ENCODE measurements around the gene ARHGEF17. TPM values are rescaled to one million over a fixed set of nuclear protein-coding genes. Genes with fewer than 3 reads are reported as not detected.

The ARHGEF17 gene
- polyA plus RNA-seq, 4 donors: 0.67 to 54.8 (median 6.5) TPM

- FAIRE-seq (no peak), DNase-seq (no peak)
- 37 to 82% (median 76%) methylated on average over 1 of the region's 1 CpG for WGBS, 3 donors
- H3K4me3 ChIP-seq (ENCODE audit: low read depth in 1 of 3, low read length in 3 of 3): no peak overlapping the region
- H3K9me3 ChIP-seq (ENCODE audit: control insufficient read depth in 2 of 2, insufficient read depth in 1 of 2, low read depth in 1 of 2, low read length in 1 of 2): no peaks in the 10 kb centered on the region
- H3K36me3 ChIP-seq (ENCODE audit: control insufficient read depth in 3 of 3, insufficient read depth in 2 of 3, low read depth in 1 of 3, low read length in 3 of 3): peaks cover 0 to 49% (median 3%) of the 10 kb centered on the region in 3 donors
- H3K27ac ChIP-seq (ENCODE audit: low read depth in 1 of 3, low read length in 2 of 3): no peak overlapping the region
- H3K4me1 ChIP-seq (ENCODE audit: control insufficient read depth in 3 of 3, insufficient read depth in 2 of 3, low read depth in 1 of 3, low read length in 2 of 3): peaks cover 0 to 9% (median 0%) of the 10 kb centered on the region in 3 donors
- no peaks in the 10 kb centered on the region for H3K27me3 ChIP-seq (ENCODE audit: control insufficient read depth in 3 of 3, insufficient read depth in 3 of 3, low read length in 3 of 3)
These were observed 94.7 kb downstream of the ARHGEF17 start for GRCh38 chr11:73402834-73403185.

DNA sequence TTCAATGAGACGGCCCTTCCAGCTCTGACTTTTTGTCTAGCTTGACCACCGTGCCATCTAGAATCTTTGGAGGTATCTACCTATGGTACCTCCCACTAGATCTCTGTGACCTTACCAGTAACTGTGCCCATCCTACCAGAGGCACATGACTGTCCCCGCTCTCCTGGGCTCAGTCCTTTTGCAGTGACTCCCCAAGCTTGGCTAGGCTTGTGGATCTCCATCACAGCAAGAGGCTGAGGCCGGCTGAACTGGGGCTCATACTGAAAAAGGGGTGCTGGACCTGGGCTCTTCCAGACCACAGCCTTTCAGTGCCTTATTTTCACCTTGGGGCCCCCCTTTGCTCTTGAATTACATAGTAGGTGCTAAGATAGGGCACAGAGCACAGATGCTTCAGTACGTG lies 95.5 kb downstream of the ARHGEF17 start:
- Histone ChIP-seq H3K36me3 (ENCODE audit: control insufficient read depth in 3 of 3, insufficient read depth in 2 of 3, low read depth in 1 of 3, low read length in 3 of 3) (peaks cover 0 to 50% (median 3%) of the 10 kb centered on the region in 3 donors), H3K9me3 (ENCODE audit: control insufficient read depth in 2 of 2, insufficient read depth in 1 of 2, low read depth in 1 of 2, low read length in 1 of 2) (no peaks in the 10 kb centered on the region), H3K27me3 (ENCODE audit: control insufficient read depth in 3 of 3, insufficient read depth in 3 of 3, low read length in 3 of 3) (no peaks in the 10 kb centered on the region), H3K27ac (ENCODE audit: low read depth in 1 of 3, low read length in 2 of 3) (no peak overlapping the region), H3K4me3 (ENCODE audit: low read depth in 1 of 3, low read length in 3 of 3) (no peak overlapping the region), H3K4me1 (ENCODE audit: control insufficient read depth in 3 of 3, insufficient read depth in 2 of 3, low read depth in 1 of 3, low read length in 2 of 3) (peaks cover 0 to 9% (median 0%) of the 10 kb centered on the region in 3 donors)
- 95 to 98% (median 98%) methylated on average over 5 of the region's 5 CpGs for WGBS, 3 donors
- DNase-seq (no peak), FAIRE-seq (no peak)

DNA sequence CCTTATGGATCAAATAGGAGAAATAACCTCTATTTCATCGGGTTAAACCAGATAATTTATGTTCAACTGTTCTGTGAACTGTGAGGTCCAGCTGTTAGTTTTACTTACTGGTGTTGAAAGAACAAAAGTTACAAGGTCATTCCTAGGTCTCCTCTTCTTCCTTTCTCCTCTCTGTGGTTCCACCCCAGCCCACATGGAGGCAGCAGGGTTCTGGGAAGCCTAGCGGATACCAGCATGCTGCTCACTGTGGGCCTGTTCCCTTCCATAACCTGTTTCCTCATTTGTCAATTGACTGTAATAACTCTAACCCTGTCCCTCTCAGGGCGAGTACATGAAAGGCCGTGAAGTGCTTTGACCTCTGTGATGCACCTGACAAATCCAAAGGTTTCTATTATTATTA lies 96.0 kb downstream of the ARHGEF17 start:
- no peak for FAIRE-seq
- Histone ChIP-seq H3K27me3 (ENCODE audit: control insufficient read depth in 3 of 3, insufficient read depth in 3 of 3, low read length in 3 of 3) (no peaks in the 10 kb centered on the region), H3K4me3 (ENCODE audit: low read depth in 1 of 3, low read length in 3 of 3) (no peak overlapping the region), H3K36me3 (ENCODE audit: control insufficient read depth in 3 of 3, insufficient read depth in 2 of 3, low read depth in 1 of 3, low read length in 3 of 3) (peaks cover 0 to 48% (median 3%) of the 10 kb centered on the region in 3 donors), H3K27ac (ENCODE audit: low read depth in 1 of 3, low read length in 2 of 3) (no peak overlapping the region), H3K9me3 (ENCODE audit: control insufficient read depth in 2 of 2, insufficient read depth in 1 of 2, low read depth in 1 of 2, low read length in 1 of 2) (no peaks in the 10 kb centered on the region), H3K4me1 (ENCODE audit: control insufficient read depth in 3 of 3, insufficient read depth in 2 of 3, low read depth in 1 of 3, low read length in 2 of 3) (peaks cover 0 to 9% (median 0%) of the 10 kb centered on the region in 3 donors)
- DNase-seq: peak; percentile 53 to 63
- 55 to 67% (median 62%) methylated on average over 4 of the region's 4 CpGs for WGBS, 3 donors

GRCh38 chr11:73404506-73405145 lies 96.5 kb downstream of the ARHGEF17 start:
- H3K36me3 ChIP-seq (ENCODE audit: control insufficient read depth in 3 of 3, insufficient read depth in 2 of 3, low read depth in 1 of 3, low read length in 3 of 3): peaks cover 0 to 53% (median 3%) of the 10 kb centered on the region in 3 donors
- H3K4me1 ChIP-seq (ENCODE audit: control insufficient read depth in 3 of 3, insufficient read depth in 2 of 3, low read depth in 1 of 3, low read length in 2 of 3): peaks cover 0 to 9% (median 0%) of the 10 kb centered on the region in 3 donors
- H3K9me3 ChIP-seq (ENCODE audit: control insufficient read depth in 2 of 2, insufficient read depth in 1 of 2, low read depth in 1 of 2, low read length in 1 of 2): no peaks in the 10 kb centered on the region
- H3K27ac ChIP-seq (ENCODE audit: low read depth in 1 of 3, low read length in 2 of 3): no peak overlapping the region
- FAIRE-seq (no peak), DNase-seq (no peak)
- no peak overlapping the region for H3K4me3 ChIP-seq (ENCODE audit: low read depth in 1 of 3, low read length in 3 of 3)
- no peaks in the 10 kb centered on the region for H3K27me3 ChIP-seq (ENCODE audit: control insufficient read depth in 3 of 3, insufficient read depth in 3 of 3, low read length in 3 of 3)
- 89 to 97% (median 92%) methylated on average over 5 of the region's 5 CpGs for WGBS, 3 donors

DNA sequence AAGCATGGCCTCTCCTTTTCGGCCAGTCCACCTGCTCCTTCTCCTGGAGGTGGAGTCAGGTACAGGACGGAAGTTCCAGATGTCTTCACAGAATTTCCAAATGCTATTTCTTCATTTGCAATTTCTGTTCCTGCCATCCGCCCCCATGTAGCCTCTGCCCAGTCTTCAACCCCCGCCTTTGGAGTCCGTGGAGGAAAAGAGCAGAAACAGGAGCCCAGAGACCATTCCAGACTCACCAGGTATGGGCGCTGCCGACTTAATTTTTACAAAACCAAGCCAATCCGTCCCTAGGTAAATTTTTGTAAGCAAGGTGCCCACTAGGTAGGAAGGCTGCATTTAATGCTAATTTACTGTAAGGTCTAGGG lies 97.1 kb downstream of the ARHGEF17 start:
- WGBS, 3 donors: 94 to 96% (median 96%) methylated on average over 8 of the region's 8 CpGs
- Histone ChIP-seq H3K4me3 (ENCODE audit: low read depth in 1 of 3, low read length in 3 of 3) (no peak overlapping the region), H3K9me3 (ENCODE audit: control insufficient read depth in 2 of 2, insufficient read depth in 1 of 2, low read depth in 1 of 2, low read length in 1 of 2) (no peaks in the 10 kb centered on the region), H3K27ac (ENCODE audit: low read depth in 1 of 3, low read length in 2 of 3) (no peak overlapping the region), H3K4me1 (ENCODE audit: control insufficient read depth in 3 of 3, insufficient read depth in 2 of 3, low read depth in 1 of 3, low read length in 2 of 3) (peaks cover 0 to 9% (median 0%) of the 10 kb centered on the region in 3 donors), H3K27me3 (ENCODE audit: control insufficient read depth in 3 of 3, insufficient read depth in 3 of 3, low read length in 3 of 3) (no peaks in the 10 kb centered on the region), H3K36me3 (ENCODE audit: control insufficient read depth in 3 of 3, insufficient read depth in 2 of 3, low read depth in 1 of 3, low read length in 3 of 3) (peaks cover 0 to 53% (median 3%) of the 10 kb centered on the region in 3 donors)
- FAIRE-seq: no peak
- no peak for DNase-seq

GRCh38 chr11:73406131-73406530 lies 98.1 kb downstream of the ARHGEF17 start:
- peaks cover 0 to 55% (median 3%) of the 10 kb centered on the region in 3 donors for H3K36me3 ChIP-seq (ENCODE audit: control insufficient read depth in 3 of 3, insufficient read depth in 2 of 3, low read depth in 1 of 3, low read length in 3 of 3)
- no peak overlapping the region for H3K27ac ChIP-seq (ENCODE audit: low read depth in 1 of 3, low read length in 2 of 3)
- no peak for DNase-seq
- no peak for FAIRE-seq
- no peaks in the 10 kb centered on the region for H3K27me3 ChIP-seq (ENCODE audit: control insufficient read depth in 3 of 3, insufficient read depth in 3 of 3, low read length in 3 of 3)
- H3K4me1 ChIP-seq (ENCODE audit: control insufficient read depth in 3 of 3, insufficient read depth in 2 of 3, low read depth in 1 of 3, low read length in 2 of 3): peaks cover 0 to 9% (median 0%) of the 10 kb centered on the region in 3 donors
- H3K4me3 ChIP-seq (ENCODE audit: low read depth in 1 of 3, low read length in 3 of 3): no peak overlapping the region
- no peaks in the 10 kb centered on the region for H3K9me3 ChIP-seq (ENCODE audit: control insufficient read depth in 2 of 2, insufficient read depth in 1 of 2, low read depth in 1 of 2, low read length in 1 of 2)
- 89 to 100% (median 91%) methylated on average over 1 of the region's 1 CpG for WGBS, 3 donors

DNA sequence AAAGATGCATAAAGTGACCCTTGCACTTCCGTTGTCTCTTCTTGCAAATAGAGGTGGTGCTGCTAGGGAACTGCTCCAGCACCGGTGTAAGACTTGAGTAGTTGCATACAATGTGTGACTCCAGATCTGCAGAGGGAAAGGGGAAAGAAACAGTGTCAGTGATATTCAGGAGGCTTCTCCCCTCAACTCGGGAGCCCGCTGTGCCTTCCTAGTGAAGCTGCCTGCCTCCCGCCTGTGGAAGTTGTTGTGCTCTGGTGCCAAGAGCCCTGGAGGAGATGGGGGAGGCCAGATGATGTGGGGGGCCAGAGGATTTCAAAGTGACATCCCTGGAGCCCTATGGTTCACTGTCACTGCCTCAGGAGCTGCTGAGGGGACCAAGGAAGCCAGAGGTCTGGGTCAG lies 98.5 kb downstream of the ARHGEF17 start:
- DNase-seq (no peak), FAIRE-seq (no peak)
- WGBS, 3 donors: 88 to 95% (median 90%) methylated on average over 5 of the region's 5 CpGs
- Histone ChIP-seq H3K36me3 (ENCODE audit: control insufficient read depth in 3 of 3, insufficient read depth in 2 of 3, low read depth in 1 of 3, low read length in 3 of 3) (peaks cover 0 to 52% (median 3%) of the 10 kb centered on the region in 3 donors), H3K9me3 (ENCODE audit: control insufficient read depth in 2 of 2, insufficient read depth in 1 of 2, low read depth in 1 of 2, low read length in 1 of 2) (no peaks in the 10 kb centered on the region), H3K27me3 (ENCODE audit: control insufficient read depth in 3 of 3, insufficient read depth in 3 of 3, low read length in 3 of 3) (no peaks in the 10 kb centered on the region), H3K27ac (ENCODE audit: low read depth in 1 of 3, low read length in 2 of 3) (no peak overlapping the region), H3K4me3 (ENCODE audit: low read depth in 1 of 3, low read length in 3 of 3) (no peak overlapping the region), H3K4me1 (ENCODE audit: control insufficient read depth in 3 of 3, insufficient read depth in 2 of 3, low read depth in 1 of 3, low read length in 2 of 3) (peaks cover 0 to 8% (median 0%) of the 10 kb centered on the region in 3 donors)

DNA sequence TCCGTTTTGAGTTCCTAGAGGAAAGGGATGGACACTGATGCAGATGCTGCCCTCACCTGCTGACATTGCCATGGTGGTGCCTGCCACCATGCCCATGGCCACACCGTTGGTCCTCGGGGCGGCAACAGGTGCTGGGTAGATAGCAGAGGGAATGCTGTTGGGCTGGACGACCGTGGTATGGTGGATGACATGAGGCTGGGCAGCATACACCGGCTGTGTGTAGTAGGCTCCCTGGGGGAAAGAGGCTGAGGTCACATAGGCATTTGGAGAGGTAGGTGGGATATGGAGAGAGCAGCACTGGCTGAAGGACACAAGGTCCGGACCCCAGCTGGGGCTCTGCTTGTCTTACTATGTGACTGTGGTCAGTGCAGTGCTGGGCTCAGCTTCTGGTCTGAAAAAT lies 101.4 kb downstream of the ARHGEF17 start:
- H3K27me3 ChIP-seq (ENCODE audit: control insufficient read depth in 3 of 3, insufficient read depth in 3 of 3, low read length in 3 of 3): no peaks in the 10 kb centered on the region
- H3K36me3 ChIP-seq (ENCODE audit: control insufficient read depth in 3 of 3, insufficient read depth in 2 of 3, low read depth in 1 of 3, low read length in 3 of 3): peaks cover 0 to 44% (median 3%) of the 10 kb centered on the region in 3 donors
- WGBS, 3 donors: 94 to 96% (median 96%) methylated on average over 8 of the region's 8 CpGs
- no peaks in the 10 kb centered on the region for H3K4me1 ChIP-seq (ENCODE audit: control insufficient read depth in 3 of 3, insufficient read depth in 2 of 3, low read depth in 1 of 3, low read length in 2 of 3)
- H3K27ac ChIP-seq (ENCODE audit: low read depth in 1 of 3, low read length in 2 of 3): no peak overlapping the region
- DNase-seq (no peak), FAIRE-seq (no peak)
- no peaks in the 10 kb centered on the region for H3K9me3 ChIP-seq (ENCODE audit: control insufficient read depth in 2 of 2, insufficient read depth in 1 of 2, low read depth in 1 of 2, low read length in 1 of 2)
- no peak overlapping the region for H3K4me3 ChIP-seq (ENCODE audit: low read depth in 1 of 3, low read length in 3 of 3)

- Histone ChIP-seq H3K4me1 (ENCODE audit: control insufficient read depth in 3 of 3, insufficient read depth in 2 of 3, low read depth in 1 of 3, low read length in 2 of 3) (peaks cover 0 to 5% (median 3%) of the 10 kb centered on the region in 3 donors), H3K27ac (ENCODE audit: low read depth in 1 of 3, low read length in 2 of 3) (no peak overlapping the region), H3K27me3 (ENCODE audit: control insufficient read depth in 3 of 3, insufficient read depth in 3 of 3, low read length in 3 of 3) (no peaks in the 10 kb centered on the region), H3K9me3 (ENCODE audit: control insufficient read depth in 2 of 2, insufficient read depth in 1 of 2, low read depth in 1 of 2, low read length in 1 of 2) (no peaks in the 10 kb centered on the region), H3K4me3 (ENCODE audit: low read depth in 1 of 3, low read length in 3 of 3) (no peak overlapping the region), H3K36me3 (ENCODE audit: control insufficient read depth in 3 of 3, insufficient read depth in 2 of 3, low read depth in 1 of 3, low read length in 3 of 3) (peaks cover 0 to 32% (median 3%) of the 10 kb centered on the region in 3 donors)
- FAIRE-seq (no peak), DNase-seq (no peak)
- 70 to 87% (median 75%) methylated on average over 1 of the region's 1 CpG for WGBS, 3 donors
These were observed 102.6 kb downstream of the ARHGEF17 start for GRCh38 chr11:73410627-73411026.

Data from small intestine (tissue), 7 donors.